ENCODE measurements around the gene TTC38.

TTC38 gene

GRCh38 chr22:46278656-46279645, 11.1 kb downstream of the TTC38 start:
- no peak for DNase-seq (ENCODE audit: low spot score)

DNA sequence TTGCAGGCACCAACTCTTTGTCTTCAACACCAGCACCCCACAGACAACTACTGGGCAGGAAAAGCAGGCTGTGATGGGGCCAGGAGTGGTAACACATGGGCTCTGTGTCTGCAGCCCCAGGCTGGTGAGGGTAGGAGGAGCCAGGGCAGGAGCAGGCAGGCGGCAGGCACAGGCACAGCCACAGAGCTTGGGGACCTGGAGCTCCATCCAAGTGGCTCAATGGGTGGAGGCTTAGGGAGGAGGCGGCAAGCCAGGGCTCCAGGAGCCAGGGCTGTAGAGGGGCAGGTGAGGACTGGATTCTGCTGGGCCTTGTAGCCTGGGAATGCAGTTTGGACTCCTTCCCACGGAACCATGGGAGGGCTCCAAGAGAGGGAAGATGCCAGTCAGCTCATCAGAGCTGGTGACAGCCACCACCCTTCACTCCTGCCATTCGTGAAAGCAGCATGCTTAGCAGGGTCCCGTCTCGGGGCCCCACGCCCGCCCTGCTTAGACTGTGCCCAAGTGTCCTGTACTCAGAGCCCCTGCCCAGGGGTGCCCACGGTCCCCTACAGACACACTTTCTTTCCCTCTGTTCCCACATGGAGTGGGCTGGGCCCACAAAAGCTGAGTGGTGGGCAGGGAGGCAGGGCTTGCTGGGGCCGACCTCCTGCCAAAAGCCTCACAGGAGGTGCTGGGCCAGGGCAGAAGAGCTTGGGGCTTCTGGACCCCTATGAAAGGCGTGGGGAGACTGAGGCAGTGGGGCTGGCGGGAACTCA, 12.4 kb downstream of the TTC38 start:
- no peak for DNase-seq (ENCODE audit: low spot score)

DNA sequence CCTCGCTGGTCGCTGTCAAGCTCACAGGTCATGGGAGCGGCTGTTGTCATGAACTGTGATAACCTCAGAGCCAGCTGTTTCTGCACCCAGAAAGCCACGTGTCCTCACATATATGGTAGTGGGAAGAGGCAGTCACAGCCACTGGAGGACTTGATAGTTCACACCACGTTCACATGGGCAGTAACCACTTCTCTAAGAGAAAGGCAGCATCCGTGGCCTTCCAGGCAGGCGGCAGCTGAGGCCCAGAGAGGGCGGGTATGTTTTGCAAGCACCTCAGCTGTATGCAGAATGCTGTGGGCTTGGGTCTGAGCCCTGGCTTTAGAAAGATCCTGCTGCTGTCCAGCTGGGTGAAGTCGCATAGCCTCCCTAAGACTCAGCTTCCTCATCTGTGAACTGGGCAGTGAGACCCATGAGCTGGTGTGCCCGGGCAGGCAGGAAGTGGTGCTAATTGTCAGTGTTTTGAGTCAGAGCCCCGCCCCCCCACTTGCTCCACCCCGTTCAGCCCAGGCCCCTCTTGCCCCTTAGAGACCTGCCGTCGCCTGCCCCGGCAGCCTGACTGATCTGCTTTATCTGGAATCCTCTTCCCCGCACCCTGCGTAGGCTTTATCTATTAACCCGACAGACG, 13.3 kb downstream of the TTC38 start:
- no peak for DNase-seq (ENCODE audit: low spot score)

DNA sequence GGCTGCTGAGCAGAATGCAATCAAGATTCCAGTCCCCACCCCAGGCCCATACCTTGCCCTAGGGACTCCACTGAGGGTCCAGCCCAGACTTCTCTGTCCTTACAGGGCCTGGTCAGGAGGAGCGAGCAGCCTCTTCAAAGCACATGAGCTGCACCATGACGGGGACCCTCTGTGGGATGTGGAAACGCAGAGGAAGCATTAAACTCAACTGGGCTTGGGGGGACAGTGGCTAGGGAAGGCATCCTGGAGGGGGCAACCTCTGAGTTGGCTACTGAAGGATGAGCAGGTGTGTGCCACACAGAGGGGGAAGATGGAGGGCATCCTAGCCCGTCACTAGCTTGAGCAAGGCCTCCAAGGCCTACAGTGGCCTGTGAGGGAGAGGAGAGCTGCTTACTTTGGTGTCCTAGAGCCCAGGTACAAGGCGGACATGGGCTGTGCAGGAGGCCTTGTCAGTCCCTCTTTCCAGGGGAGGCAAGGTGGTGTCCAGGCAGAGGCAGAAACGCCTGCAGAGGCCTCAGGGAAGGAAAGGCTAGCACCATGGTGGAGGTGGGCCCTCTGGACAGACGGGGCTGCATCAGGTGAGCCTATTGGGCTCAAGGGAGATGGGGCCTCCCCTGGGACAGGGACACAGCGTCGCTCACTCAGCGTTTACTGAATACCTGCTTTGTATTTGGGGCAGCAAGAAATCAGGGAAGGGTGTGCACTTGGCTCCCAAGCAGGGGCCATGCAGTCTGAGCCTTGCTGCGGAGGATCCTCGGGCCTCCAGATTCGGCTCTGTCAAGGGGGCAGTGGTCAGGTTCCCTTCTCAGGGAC, 14.3 kb downstream of the TTC38 start:
- DNase-seq (ENCODE audit: low spot score), result no peak

DNA sequence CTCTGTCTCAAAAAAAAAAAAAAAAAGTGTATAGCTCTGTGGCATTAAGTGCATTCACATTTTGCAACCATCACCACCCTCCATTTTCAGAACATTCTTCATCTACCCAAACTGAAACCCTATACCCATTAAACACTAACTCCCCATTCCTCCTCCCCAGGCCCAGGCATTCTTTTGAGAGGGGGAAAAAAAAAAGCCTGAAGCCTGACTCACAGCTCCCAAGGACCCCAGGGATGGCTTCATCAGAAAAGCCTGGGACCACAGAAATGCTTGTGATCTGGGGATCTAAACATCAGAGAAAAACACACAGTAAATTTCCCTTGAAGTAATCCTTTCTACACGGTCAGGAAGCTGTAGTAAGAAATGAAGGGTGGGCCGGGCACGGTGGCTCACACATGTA, 18.2 kb downstream of the TTC38 start:
- no peak for DNase-seq (ENCODE audit: low spot score)

GRCh38 chr22:46286941-46287872, 19.4 kb downstream of the TTC38 start:
- no peak for DNase-seq (ENCODE audit: low spot score)

DNA sequence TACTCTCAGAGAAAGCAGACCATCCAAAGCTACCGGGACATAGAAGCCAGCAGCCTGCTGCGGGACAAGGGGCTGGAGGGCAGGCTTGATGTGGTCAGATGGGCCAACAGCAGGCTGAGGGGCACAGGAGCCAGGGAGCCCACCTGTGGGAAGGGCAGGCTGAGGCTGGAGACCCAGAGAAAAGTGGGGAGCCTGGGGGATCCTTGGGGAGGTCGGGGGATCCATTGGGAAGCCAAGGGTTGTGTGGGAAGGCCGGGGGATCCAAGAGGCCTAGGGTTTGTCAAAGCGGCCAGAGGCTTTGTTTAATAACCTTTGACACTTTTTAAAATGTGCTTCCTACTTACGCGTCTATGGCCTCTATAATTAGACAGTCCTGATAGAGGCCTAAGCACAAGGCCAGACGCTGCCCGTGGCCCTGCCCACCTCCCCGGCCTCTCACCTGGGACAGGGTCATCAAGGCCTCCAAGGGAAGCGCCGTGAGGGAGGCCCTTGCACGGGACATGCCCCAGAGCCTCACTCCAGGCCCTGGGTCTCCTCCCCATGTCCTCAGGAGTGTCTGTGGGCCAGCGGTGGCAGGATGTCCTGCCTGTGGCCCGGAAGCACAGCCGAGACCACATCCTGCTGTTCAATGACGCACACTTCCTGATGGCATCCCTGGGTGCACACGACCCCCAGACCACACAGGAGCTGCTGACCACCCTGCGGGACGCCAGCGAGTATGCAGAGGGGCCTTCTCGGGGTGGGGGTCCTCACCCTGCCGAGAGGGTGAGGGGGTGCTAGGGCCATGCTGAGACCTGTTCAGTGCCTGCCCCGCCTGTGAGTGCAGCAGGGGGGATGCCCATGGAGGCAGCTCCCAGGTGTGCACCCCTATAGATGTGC, 20.3 kb downstream of the TTC38 start:
- no peak for DNase-seq (ENCODE audit: low spot score)

GRCh38 chr22:46288846-46289243, 21.0 kb downstream of the TTC38 start:
- no peak for DNase-seq (ENCODE audit: low spot score)

DNA sequence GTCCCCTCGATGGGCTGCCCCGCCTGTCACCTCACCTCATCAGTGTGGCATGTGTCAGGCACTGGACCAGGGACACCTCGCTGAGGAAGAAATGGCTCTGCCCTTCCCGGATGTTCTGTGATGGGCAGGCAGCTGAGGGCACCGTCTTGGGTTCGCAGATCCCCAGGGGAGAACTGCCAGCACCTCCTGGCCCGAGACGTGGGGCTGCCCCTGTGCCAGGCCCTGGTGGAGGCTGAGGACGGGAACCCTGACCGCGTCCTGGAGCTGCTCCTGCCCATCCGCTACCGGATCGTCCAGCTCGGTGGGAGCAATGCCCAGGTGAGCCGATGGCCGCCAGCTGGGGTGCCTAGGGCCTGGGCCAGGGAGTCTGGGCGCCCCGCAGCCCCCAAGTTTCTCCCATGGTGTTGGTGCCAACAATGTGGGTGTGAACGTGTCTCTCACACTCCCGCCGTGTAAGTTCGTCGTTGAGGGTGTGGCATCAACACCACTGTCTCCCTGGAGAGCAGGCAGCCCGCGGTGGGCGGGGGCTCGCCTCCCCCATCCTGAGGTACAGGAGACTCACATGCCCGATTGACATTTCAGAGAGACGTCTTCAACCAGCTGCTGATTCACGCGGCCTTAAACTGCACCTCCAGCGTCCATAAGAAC, 21.6 kb downstream of the TTC38 start:
- no peak for DNase-seq (ENCODE audit: low spot score)

GRCh38 chr22:46290121-46290842, 22.5 kb downstream of the TTC38 start:
- DNase-seq (ENCODE audit: low spot score), result no peak

DNA sequence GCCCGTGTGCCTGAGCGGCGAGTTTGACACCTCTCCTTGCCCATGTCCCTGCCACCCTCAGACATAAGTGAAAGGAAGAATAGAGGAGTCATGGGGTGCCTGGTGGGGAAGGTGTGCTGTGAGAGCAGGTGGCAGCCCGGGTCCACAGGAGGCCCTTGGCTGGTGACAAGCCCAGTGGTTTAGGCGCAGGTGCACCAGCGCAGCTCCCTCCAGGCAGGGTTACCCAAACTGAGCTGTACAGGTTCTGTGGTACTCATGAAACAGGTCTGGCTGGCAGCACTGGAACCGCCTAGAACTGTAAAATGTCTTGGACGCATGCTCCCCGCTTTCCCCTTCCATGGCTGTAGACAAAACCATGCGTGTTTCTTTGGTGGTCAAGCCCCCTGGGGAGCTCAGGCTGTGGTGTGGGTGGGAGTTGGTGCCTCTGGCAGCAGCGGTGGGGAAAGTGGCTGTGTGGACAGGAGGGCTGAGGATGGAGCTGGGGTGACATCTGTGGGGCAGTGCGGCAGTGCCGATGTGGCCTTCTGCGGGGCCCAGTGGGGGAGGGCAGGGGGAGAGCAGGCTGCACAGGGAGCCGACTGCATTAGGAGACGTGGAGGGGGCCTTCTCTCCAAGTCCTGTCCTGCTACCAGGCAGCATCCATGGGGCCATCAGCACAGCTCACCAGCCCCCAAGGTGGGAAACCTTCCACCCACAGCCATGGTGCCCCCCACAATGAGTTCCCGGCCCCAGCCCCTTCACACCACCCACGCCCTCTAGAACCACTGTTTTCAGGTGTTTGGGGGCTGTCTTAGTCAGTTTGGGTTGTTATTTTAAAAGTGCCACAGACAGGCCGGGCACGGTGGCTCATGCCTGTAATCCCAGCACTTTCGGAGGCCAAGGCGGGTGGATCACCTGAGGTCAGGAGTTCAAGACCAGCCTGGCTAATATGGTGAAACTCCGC, 23.3 kb downstream of the TTC38 start:
- no peak for DNase-seq (ENCODE audit: low spot score)

- no peak for DNase-seq (ENCODE audit: low spot score)
Observed at GRCh38 chr22:46292173-46292572, 24.4 kb downstream of the TTC38 start.

- no peak for DNase-seq (ENCODE audit: low spot score)
Observed at GRCh38 chr22:46292732-46293131, 24.9 kb downstream of the TTC38 start.

GRCh38 chr22:46293577-46294260, 25.9 kb downstream of the TTC38 start:
- no peak for DNase-seq (ENCODE audit: low spot score)

GRCh38 chr22:46294784-46295183, 27.0 kb downstream of the TTC38 start:
- DNase-seq (ENCODE audit: low spot score), result no peak

DNA sequence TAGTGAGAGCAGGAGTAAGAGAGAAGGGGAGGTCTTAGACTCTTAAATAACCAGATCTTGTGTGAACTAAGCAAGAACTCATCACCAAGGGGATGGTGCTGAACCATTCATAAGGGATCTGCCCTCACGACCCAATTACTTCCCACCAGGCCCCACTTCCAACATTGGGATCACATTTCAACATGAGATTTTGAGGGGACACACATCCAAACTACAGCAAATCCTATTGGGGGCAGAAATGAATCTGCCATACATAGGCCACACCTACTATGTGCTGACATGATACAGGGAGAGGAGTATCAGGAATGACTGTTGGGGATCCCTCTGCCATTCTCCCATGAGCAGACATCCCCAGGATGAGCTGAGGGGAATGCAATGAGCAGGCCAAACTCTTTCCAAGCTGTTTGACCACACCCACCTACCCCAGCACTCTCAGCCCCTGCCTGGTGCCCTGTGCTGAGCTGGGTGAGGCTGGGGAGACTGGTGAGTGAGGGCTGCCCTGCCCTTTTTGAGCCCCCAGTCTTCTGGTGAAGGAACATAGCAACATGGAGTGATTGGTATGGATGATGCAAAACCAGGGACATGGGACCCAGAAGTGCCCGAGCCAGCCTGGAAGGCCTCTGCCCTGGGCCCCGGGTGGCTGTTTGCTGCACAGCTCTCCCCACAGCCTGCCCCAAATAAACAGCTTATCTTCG, 27.6 kb downstream of the TTC38 start:
- DNase-seq (ENCODE audit: low spot score), result peak; percentile 6
